PFSK-1 (cell line): ENCODE results near the gene RASSF8.

Experiments
- FOXP2 ChIP-seq: optimal IDR thresholded peaks from 2 replicates; pipeline ENCODE3; 2011; ENCODE audit warnings: borderline replicate concordance, control low read depth, inconsistent platforms; ENCODE audit not compliant: insufficient read depth; ENCODE audit errors: extremely low read length, extremely low read depth
- POLR2AphosphoS5 ChIP-seq: IDR thresholded peaks from 2 replicates; pipeline ENCODE4 v1.6.1; 2012; ENCODE audit warnings: low read depth, mild to moderate bottlenecking, control low read depth, low read length, moderate library complexity
- SIN3A ChIP-seq: IDR thresholded peaks from 2 replicates; pipeline ENCODE4 v1.6.1; 2012; ENCODE audit warnings: mild to moderate bottlenecking, low read length, moderate library complexity, borderline replicate concordance; ENCODE audit not compliant: insufficient read depth
- TAF1 ChIP-seq: IDR thresholded peaks from 2 replicates; pipeline ENCODE4 v1.6.1; 2012; ENCODE audit warnings: low read length, control low read depth, borderline replicate concordance; ENCODE audit not compliant: insufficient read depth
- TF ChIP-seq, protein P1 (sequence below), 2 experiments: IDR thresholded peaks; 2 replicates each; pipeline versions ENCODE4 v1.6.1 to v1.8.0; 2011 to 2012; ENCODE audit warnings: low read depth in 2 of 2, low read length in 2 of 2, control low read depth in 1 of 2, inconsistent platforms in 1 of 2, mild to moderate bottlenecking in 1 of 2, moderate library complexity in 1 of 2; ENCODE audit not compliant: insufficient read depth in 1 of 2

DNA sequence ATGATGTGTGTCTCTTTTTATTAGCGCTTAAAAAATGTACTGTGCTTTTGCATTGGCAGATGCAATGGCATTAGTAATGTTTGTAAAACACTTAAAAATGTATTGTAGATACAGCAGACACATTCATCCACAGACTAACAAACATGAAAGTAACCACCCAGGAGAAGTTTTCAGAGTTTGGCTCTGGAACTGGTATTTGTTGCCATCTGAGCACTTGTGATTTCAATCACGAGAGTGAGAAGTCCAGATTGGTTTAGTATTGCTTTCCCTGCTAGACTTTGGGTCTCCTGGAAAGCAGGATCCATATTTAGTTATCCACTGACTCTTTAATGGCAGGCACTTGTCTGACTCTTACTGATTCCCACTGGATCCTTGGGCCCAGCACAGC is 13.2 kb downstream of the RASSF8 start:
- TF ChIP-seq POLR2AphosphoS5 (no peak), TAF1 (no peak), SIN3A (no peak), FOXP2 (no peak)
- TF ChIP-seq, protein P1, sequence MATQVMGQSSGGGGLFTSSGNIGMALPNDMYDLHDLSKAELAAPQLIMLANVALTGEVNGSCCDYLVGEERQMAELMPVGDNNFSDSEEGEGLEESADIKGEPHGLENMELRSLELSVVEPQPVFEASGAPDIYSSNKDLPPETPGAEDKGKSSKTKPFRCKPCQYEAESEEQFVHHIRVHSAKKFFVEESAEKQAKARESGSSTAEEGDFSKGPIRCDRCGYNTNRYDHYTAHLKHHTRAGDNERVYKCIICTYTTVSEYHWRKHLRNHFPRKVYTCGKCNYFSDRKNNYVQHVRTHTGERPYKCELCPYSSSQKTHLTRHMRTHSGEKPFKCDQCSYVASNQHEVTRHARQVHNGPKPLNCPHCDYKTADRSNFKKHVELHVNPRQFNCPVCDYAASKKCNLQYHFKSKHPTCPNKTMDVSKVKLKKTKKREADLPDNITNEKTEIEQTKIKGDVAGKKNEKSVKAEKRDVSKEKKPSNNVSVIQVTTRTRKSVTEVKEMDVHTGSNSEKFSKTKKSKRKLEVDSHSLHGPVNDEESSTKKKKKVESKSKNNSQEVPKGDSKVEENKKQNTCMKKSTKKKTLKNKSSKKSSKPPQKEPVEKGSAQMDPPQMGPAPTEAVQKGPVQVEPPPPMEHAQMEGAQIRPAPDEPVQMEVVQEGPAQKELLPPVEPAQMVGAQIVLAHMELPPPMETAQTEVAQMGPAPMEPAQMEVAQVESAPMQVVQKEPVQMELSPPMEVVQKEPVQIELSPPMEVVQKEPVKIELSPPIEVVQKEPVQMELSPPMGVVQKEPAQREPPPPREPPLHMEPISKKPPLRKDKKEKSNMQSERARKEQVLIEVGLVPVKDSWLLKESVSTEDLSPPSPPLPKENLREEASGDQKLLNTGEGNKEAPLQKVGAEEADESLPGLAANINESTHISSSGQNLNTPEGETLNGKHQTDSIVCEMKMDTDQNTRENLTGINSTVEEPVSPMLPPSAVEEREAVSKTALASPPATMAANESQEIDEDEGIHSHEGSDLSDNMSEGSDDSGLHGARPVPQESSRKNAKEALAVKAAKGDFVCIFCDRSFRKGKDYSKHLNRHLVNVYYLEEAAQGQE (IDR thresholded peaks at IDR 0.05; ENCODE audit: insufficient read depth in 1 of 2, low read depth in 2 of 2, low read length in 2 of 2): no peak
